ENCODE results near the gene SIPA1L3. TPM values are rescaled to one million over a fixed set of nuclear protein-coding genes. Genes with fewer than 3 reads are reported as not detected.

The SIPA1L3 gene
- polyA plus RNA-seq, 1 of the 3 experiments (the other 2 are of a cell fraction): 11.6 TPM

- H3F3A ChIP-seq (replicated peaks; ENCODE audit: insufficient read depth): peaks cover 67% of the 10 kb centered on the region
- CTCF ChIA-PET: interaction anchor here (0.7 to 1.6 kb wide), 7 partner anchors 55 to 231 kb away, joined by 3 to 6 read pairs (median 4); no protein-coding TSS in a partner anchor
- H3K4me1 ChIP-seq (ENCODE audit: control insufficient read depth in 1 of 2, insufficient read depth in 2 of 2, low read depth in 1 of 2, low read length in 1 of 2): peaks cover 25 to 40% of the 10 kb centered on the region in 2 experiments
- H3K27ac ChIP-seq (ENCODE audit: low read depth in 2 of 2, low read length in 1 of 2): peak overlapping the region; percentile 98 to 100
- H3K9me3 ChIP-seq: no peaks in the 10 kb centered on the region
- H3K9ac ChIP-seq: peak overlapping the region; percentile 85
- H3K9me2 ChIP-seq: no peaks in the 10 kb centered on the region
- no peaks in the 10 kb centered on the region for H3K36me3 ChIP-seq (replicated peaks in 1 of 2; ENCODE audit: control insufficient read depth in 1 of 2, insufficient read depth in 2 of 2, low read length in 1 of 2)
- H4K20me1 ChIP-seq (ENCODE audit: insufficient read depth): no peaks in the 10 kb centered on the region
- POLR2A ChIA-PET: interaction anchor here (0.6 to 3.5 kb wide), 16 partner anchors 9 to 206 kb away, joined by 3 to 50 read pairs (median 4); partner anchors contain the start of genes SIPA1L3 and WDR87
- no peak overlapping the region for H2AFZ ChIP-seq (ENCODE audit: low read depth)
- H3K79me2 ChIP-seq (ENCODE audit: insufficient read depth): peaks cover 46% of the 10 kb centered on the region
- DNase-seq: peak; percentile 68
- no peaks in the 10 kb centered on the region for H3K27me3 ChIP-seq (ENCODE audit: insufficient read depth)
- WGBS (ENCODE audit: low lambda C conversion rate): 29% methylated on average over 18 of the region's 18 CpGs
- peak overlapping the region; percentile 84 for H3K4me2 ChIP-seq
- peak overlapping the region; percentile 46 to 57 for H3K4me3 ChIP-seq (ENCODE audit: low read depth in 2 of 2, low read length in 1 of 2)
- TF ChIP-seq POLR2AphosphoS5 (IDR thresholded peaks at IDR 0.05; ENCODE audit: low read depth, low read length): peak; percentile 65
- TF ChIP-seq NFIC (IDR thresholded peaks at IDR 0.05; ENCODE audit: borderline replicate concordance): peak; percentile 76
- TF ChIP-seq RCOR1 (IDR thresholded peaks at IDR 0.05; ENCODE audit: low read length): no peak
- TF ChIP-seq REST (IDR thresholded peaks at IDR 0.05; ENCODE audit: low read depth, low read length): no peak
- peak; percentile 51 for TF ChIP-seq TAF1 (IDR thresholded peaks at IDR 0.05; ENCODE audit: borderline replicate concordance, low read depth, low read length)
- TF ChIP-seq USF1 (IDR thresholded peaks at IDR 0.05; ENCODE audit: borderline replicate concordance, low read depth): 0 out of 2 replicates have a peak, but pooled peaks have one; percentile 12
- TF ChIP-seq, protein P1, sequence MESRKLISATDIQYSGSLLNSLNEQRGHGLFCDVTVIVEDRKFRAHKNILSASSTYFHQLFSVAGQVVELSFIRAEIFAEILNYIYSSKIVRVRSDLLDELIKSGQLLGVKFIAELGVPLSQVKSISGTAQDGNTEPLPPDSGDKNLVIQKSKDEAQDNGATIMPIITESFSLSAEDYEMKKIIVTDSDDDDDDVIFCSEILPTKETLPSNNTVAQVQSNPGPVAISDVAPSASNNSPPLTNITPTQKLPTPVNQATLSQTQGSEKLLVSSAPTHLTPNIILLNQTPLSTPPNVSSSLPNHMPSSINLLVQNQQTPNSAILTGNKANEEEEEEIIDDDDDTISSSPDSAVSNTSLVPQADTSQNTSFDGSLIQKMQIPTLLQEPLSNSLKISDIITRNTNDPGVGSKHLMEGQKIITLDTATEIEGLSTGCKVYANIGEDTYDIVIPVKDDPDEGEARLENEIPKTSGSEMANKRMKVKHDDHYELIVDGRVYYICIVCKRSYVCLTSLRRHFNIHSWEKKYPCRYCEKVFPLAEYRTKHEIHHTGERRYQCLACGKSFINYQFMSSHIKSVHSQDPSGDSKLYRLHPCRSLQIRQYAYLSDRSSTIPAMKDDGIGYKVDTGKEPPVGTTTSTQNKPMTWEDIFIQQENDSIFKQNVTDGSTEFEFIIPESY (IDR thresholded peaks at IDR 0.05; ENCODE audit: borderline replicate concordance, low read depth): 0 out of 2 replicates have a peak, but pooled peaks have one; percentile 55
- peak; percentile 36; the same call in 1 of the 2 replicates for TF ChIP-seq JUND (IDR thresholded peaks at IDR 0.05)
- TF ChIP-seq MEF2A (IDR thresholded peaks at IDR 0.05; ENCODE audit: borderline replicate concordance, low read depth): no peak
- TF ChIP-seq GABPA (IDR thresholded peaks at IDR 0.05; ENCODE audit: low read depth): no peak
- peak; percentile 49; the same call in 1 of the 2 replicates for TF ChIP-seq RFX5 (IDR thresholded peaks at IDR 0.05; ENCODE audit: low read length)
- peak; percentile 22; the same call in 1 of the 2 replicates for TF ChIP-seq RAD21 (IDR thresholded peaks at IDR 0.05; ENCODE audit: low read length)
- no peak for TF ChIP-seq CTCF (IDR thresholded peaks at IDR 0.05)
- TF ChIP-seq ELF1 (IDR thresholded peaks at IDR 0.05): peak; percentile 24; the same call in 1 of the 2 replicates
- TF ChIP-seq RXRA (IDR thresholded peaks at IDR 0.05; ENCODE audit: borderline replicate concordance, low read depth): no peak
- 0 out of 4 replicates have a peak, but pooled peaks have one; percentile 12 to 37 for TF ChIP-seq EP300 (IDR thresholded peaks at IDR 0.05; ENCODE audit: borderline replicate concordance in 1 of 2, low read depth in 1 of 2, low read length in 1 of 2)
- TF ChIP-seq EZH2phosphoT487 (IDR thresholded peaks at IDR 0.05; ENCODE audit: borderline replicate concordance, low read depth): no peak
- TF ChIP-seq, protein P2, sequence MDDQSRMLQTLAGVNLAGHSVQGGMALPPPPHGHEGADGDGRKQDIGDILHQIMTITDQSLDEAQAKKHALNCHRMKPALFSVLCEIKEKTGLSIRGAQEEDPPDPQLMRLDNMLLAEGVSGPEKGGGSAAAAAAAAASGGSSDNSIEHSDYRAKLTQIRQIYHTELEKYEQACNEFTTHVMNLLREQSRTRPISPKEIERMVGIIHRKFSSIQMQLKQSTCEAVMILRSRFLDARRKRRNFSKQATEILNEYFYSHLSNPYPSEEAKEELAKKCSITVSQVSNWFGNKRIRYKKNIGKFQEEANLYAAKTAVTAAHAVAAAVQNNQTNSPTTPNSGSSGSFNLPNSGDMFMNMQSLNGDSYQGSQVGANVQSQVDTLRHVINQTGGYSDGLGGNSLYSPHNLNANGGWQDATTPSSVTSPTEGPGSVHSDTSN (IDR thresholded peaks at IDR 0.05): peak; percentile 19; the same call in 1 of the 2 replicates
- TF ChIP-seq, protein P3, sequence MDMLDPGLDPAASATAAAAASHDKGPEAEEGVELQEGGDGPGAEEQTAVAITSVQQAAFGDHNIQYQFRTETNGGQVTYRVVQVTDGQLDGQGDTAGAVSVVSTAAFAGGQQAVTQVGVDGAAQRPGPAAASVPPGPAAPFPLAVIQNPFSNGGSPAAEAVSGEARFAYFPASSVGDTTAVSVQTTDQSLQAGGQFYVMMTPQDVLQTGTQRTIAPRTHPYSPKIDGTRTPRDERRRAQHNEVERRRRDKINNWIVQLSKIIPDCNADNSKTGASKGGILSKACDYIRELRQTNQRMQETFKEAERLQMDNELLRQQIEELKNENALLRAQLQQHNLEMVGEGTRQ (IDR thresholded peaks at IDR 0.05; ENCODE audit: borderline replicate concordance, low read depth, low read length): no peak
- peak; percentile 93 for TF ChIP-seq MXI1 (IDR thresholded peaks at IDR 0.05; ENCODE audit: low read depth, low read length)
- no peak for TF ChIP-seq FOXM1 (IDR thresholded peaks at IDR 0.05; ENCODE audit: low read depth)
Measured at GRCh38 chr19:38003438-38004185, 96.6 kb downstream of the SIPA1L3 start.

Data from SK-N-SH (cell line).